DND-41 (cell line): Measurements from ENCODE around the gene CD300A.

ENCODE experiments used
- CTCF ChIP-seq: IDR thresholded peaks from 2 replicates; pipeline ENCODE4 v1.5.1; 2012; ENCODE audit warnings: borderline replicate concordance, low read length, moderate library complexity, mild to moderate bottlenecking; ENCODE audit not compliant: poor library complexity, severe bottlenecking; ENCODE audit errors: extremely low read depth
- EZH2 ChIP-seq: IDR thresholded peaks from 3 replicates; pipeline ENCODE4 v1.6.1; 2012; ENCODE audit warnings: borderline replicate concordance, low read depth, mild to moderate bottlenecking, moderate library complexity, low read length, inconsistent platforms; ENCODE audit not compliant: severe bottlenecking

GRCh38 chr17:74527756-74528155 is 61.3 kb downstream of the CD300A start:
- no peak for TF ChIP-seq CTCF
- TF ChIP-seq EZH2, result no peak
